ENCODE measurements around the gene MALT1. TPM values are rescaled to one million over a fixed set of nuclear protein-coding genes. Genes with fewer than 3 reads are reported as not detected.

Gene MALT1
- total RNA-seq, 2 experiments from 2014 or later = 14.4 to 18.5 TPM

DNA sequence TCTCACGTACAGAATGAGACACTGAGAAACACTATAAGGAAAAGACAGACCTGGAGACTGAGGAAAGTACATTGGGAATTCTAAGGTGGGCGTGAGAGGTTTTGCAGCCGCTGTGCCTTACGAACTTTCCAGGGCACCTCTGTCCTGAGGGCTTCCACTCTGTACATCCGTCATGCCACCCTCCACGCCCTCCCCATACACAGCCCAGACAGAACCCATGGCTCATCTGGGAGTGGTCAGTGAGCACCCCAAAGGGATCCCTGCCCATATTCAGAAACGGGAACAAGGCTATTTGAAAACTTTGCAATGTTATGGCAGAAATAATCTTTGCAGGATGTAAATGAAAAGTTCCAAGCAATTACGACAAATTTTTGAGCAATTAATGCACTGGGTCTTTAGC lies 98.1 kb downstream of the MALT1 start:
- TF ChIP-seq EZH2phosphoT487 (IDR thresholded peaks at IDR 0.05; ENCODE audit: borderline replicate concordance, low read depth, low read length) (no peak), CTCF (conservative IDR thresholded peaks at IDR 0.05; ENCODE audit: low read length) (no peak)
- Histone ChIP-seq H3K9me2 (ENCODE audit: insufficient read depth, low read length) (no peaks in the 10 kb centered on the region), H3K27ac (ENCODE audit: low read depth, low read length, poor library complexity, severe bottlenecking) (no peak overlapping the region), H2AFZ (ENCODE audit: low read length) (no peak overlapping the region), H3K36me3 (ENCODE audit: insufficient read depth, low read length) (no peaks in the 10 kb centered on the region), H3K4me1 (ENCODE audit: insufficient read depth, low read length, poor library complexity, severe bottlenecking) (peaks cover 4% of the 10 kb centered on the region), H3K4me2 (ENCODE audit: low read length) (no peak overlapping the region), H3K4me3 (ENCODE audit: low read depth, low read length, poor library complexity, severe bottlenecking) (no peak overlapping the region), H4K20me1 (ENCODE audit: insufficient read depth, low read length) (no peaks in the 10 kb centered on the region), H3K9me3 (ENCODE audit: low read length) (no peaks in the 10 kb centered on the region), H3K79me2 (ENCODE audit: insufficient read depth, low read depth, low read length) (no peaks in the 10 kb centered on the region)
- no peak for DNase-seq (ENCODE audit: low spot score)
- BruUV-seq (replicated peaks) = no TSS peak
- ChIA-PET POLR2A (no interaction called here), CTCF (ENCODE audit: unreplicated experiment) (interaction anchor here (1.0 to 1.4 kb wide), 2 partner anchors 239 to 301 kb away, joined by 3 read pairs; no protein-coding TSS in a partner anchor)
- intact Hi-C loops (cut with micrococcal nuclease; ENCODE audit: unreplicated experiment) = loop anchor here (10.0 kb wide), 1 partner anchor 725 kb away; the partner anchor contains the start of gene NEDD4L

DNA sequence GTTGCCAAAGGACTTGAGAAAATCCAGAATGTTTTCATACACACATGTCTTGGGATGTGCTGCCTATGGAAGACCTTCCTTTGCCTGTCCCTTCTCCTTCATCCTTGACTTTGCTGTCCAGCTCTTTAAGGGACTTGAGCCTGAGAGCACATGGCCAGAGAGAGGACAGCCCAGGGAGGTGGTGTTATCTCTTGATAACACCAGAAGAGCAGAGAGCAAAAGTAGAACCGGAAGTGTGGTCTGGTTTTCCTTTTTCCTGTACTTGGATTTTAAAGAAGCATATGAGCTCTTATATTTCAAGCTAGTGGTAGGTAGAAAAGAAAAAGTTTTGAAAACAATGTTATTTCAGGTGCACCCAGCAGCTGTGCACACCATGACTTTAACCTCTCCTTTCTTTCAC lies 99.3 kb downstream of the MALT1 start:
- H3K36me3 ChIP-seq (ENCODE audit: insufficient read depth, low read length) = no peaks in the 10 kb centered on the region
- no peaks in the 10 kb centered on the region for H3K79me2 ChIP-seq (ENCODE audit: insufficient read depth, low read depth, low read length)
- no peak overlapping the region for H3K27ac ChIP-seq (ENCODE audit: low read depth, low read length, poor library complexity, severe bottlenecking)
- intact Hi-C loops (cut with micrococcal nuclease; ENCODE audit: unreplicated experiment) = no loop called here
- no peaks in the 10 kb centered on the region for H3K9me2 ChIP-seq (ENCODE audit: insufficient read depth, low read length)
- peaks cover 4% of the 10 kb centered on the region for H3K4me1 ChIP-seq (ENCODE audit: insufficient read depth, low read length, poor library complexity, severe bottlenecking)
- TF ChIP-seq EZH2phosphoT487 (IDR thresholded peaks at IDR 0.05; ENCODE audit: borderline replicate concordance, low read depth, low read length) (no peak), CTCF (conservative IDR thresholded peaks at IDR 0.05; ENCODE audit: low read length) (no peak)
- no peak overlapping the region for H2AFZ ChIP-seq (ENCODE audit: low read length)
- no peaks in the 10 kb centered on the region for H4K20me1 ChIP-seq (ENCODE audit: insufficient read depth, low read length)
- H3K9me3 ChIP-seq (ENCODE audit: low read length) = no peaks in the 10 kb centered on the region
- ChIA-PET POLR2A (no interaction called here), CTCF (ENCODE audit: unreplicated experiment) (no interaction called here)
- H3K4me2 ChIP-seq (ENCODE audit: low read length) = no peak overlapping the region
- H3K4me3 ChIP-seq (ENCODE audit: low read depth, low read length, poor library complexity, severe bottlenecking) = no peak overlapping the region
- DNase-seq (ENCODE audit: low spot score) = no peak
- no TSS peak for BruUV-seq (replicated peaks)

- intact Hi-C loops (cut with micrococcal nuclease; ENCODE audit: unreplicated experiment) = no loop called here
- CTCF ChIA-PET (ENCODE audit: unreplicated experiment) = no interaction called here
- H3K36me3 ChIP-seq (ENCODE audit: insufficient read depth, low read length) = no peaks in the 10 kb centered on the region
- H3K4me1 ChIP-seq (ENCODE audit: insufficient read depth, low read length, poor library complexity, severe bottlenecking) = peaks cover 4% of the 10 kb centered on the region
- POLR2A ChIA-PET = interaction anchor here (0.6 kb wide), 1 partner anchor 57 kb away, joined by 4 read pairs; no protein-coding TSS in a partner anchor
- no TSS peak for BruUV-seq (replicated peaks)
- H2AFZ ChIP-seq (ENCODE audit: low read length) = no peak overlapping the region
- no peak overlapping the region for H3K27ac ChIP-seq (ENCODE audit: low read depth, low read length, poor library complexity, severe bottlenecking)
- no peak for DNase-seq (ENCODE audit: low spot score)
- H3K4me2 ChIP-seq (ENCODE audit: low read length) = no peak overlapping the region
- H3K79me2 ChIP-seq (ENCODE audit: insufficient read depth, low read depth, low read length) = no peaks in the 10 kb centered on the region
- no peaks in the 10 kb centered on the region for H3K9me3 ChIP-seq (ENCODE audit: low read length)
- H3K4me3 ChIP-seq (ENCODE audit: low read depth, low read length, poor library complexity, severe bottlenecking) = no peak overlapping the region
- no peaks in the 10 kb centered on the region for H4K20me1 ChIP-seq (ENCODE audit: insufficient read depth, low read length)
- TF ChIP-seq EZH2phosphoT487 (IDR thresholded peaks at IDR 0.05; ENCODE audit: borderline replicate concordance, low read depth, low read length) = no peak
- no peak for TF ChIP-seq CTCF (conservative IDR thresholded peaks at IDR 0.05; ENCODE audit: low read length)
- no peaks in the 10 kb centered on the region for H3K9me2 ChIP-seq (ENCODE audit: insufficient read depth, low read length)
Measured at GRCh38 chr18:58772161-58772560, 100.9 kb downstream of the MALT1 start.

All from OCI-LY7 (cell line).